ENCODE results near the gene THRAP3.
A peak's percentile ranks its signal among the peaks of the same experiment; 100 is the strongest.

The THRAP3 gene

GRCh38 chr1:36327421-36328087 is 103.3 kb downstream of the THRAP3 start:
- peak; percentile 80 for DNase-seq (ENCODE audit: low read depth)

- no peak for DNase-seq (ENCODE audit: low read depth)
These were observed 103.8 kb downstream of the THRAP3 start for GRCh38 chr1:36328088-36328480.

GRCh38 chr1:36328713-36329112 is 104.5 kb downstream of the THRAP3 start:
- DNase-seq (ENCODE audit: low read depth): peak; percentile 22

- no peak for DNase-seq (ENCODE audit: low read depth)
These were observed 105.6 kb downstream of the THRAP3 start for GRCh38 chr1:36329817-36330216.

GRCh38 chr1:36330940-36331339 is 106.7 kb downstream of the THRAP3 start:
- no peak for DNase-seq (ENCODE audit: low read depth)

- no peak for DNase-seq (ENCODE audit: low read depth)
These were observed 113.6 kb downstream of the THRAP3 start for GRCh38 chr1:36337830-36338229.

- no peak for DNase-seq (ENCODE audit: low read depth)
These were observed 115.0 kb downstream of the THRAP3 start for GRCh38 chr1:36339215-36339614.

GRCh38 chr1:36339615-36340014 is 115.4 kb downstream of the THRAP3 start:
- DNase-seq (ENCODE audit: low read depth): no peak

- no peak for DNase-seq (ENCODE audit: low read depth)
These were observed 117.5 kb downstream of the THRAP3 start for GRCh38 chr1:36341626-36342320.

GRCh38 chr1:36342426-36343185 is 118.4 kb downstream of the THRAP3 start:
- DNase-seq (ENCODE audit: low read depth): peak; percentile 90

GRCh38 chr1:36343651-36344394 is 119.6 kb downstream of the THRAP3 start:
- no peak for DNase-seq (ENCODE audit: low read depth)

- no peak for DNase-seq (ENCODE audit: low read depth)
These were observed 120.1 kb downstream of the THRAP3 start for GRCh38 chr1:36344395-36344680.

- DNase-seq (ENCODE audit: low read depth): no peak
These were observed 121.1 kb downstream of the THRAP3 start for GRCh38 chr1:36345353-36345752.

- no peak for DNase-seq (ENCODE audit: low read depth)
These were observed 122.6 kb downstream of the THRAP3 start for GRCh38 chr1:36346741-36347370.

GRCh38 chr1:36349241-36349671 is 125.0 kb downstream of the THRAP3 start:
- DNase-seq (ENCODE audit: low read depth): peak; percentile 58

- peak; percentile 61 for DNase-seq (ENCODE audit: low read depth)
These were observed 125.6 kb downstream of the THRAP3 start for GRCh38 chr1:36349839-36350238.

GRCh38 chr1:36350659-36351226 is 126.5 kb downstream of the THRAP3 start:
- peak; percentile 95 for DNase-seq (ENCODE audit: low read depth)

- peak; percentile 96 for DNase-seq (ENCODE audit: low read depth)
These were observed 127.2 kb downstream of the THRAP3 start for GRCh38 chr1:36351227-36351977.

- DNase-seq (ENCODE audit: low read depth): peak; percentile 94
These were observed 128.1 kb downstream of the THRAP3 start for GRCh38 chr1:36352125-36352909.

Data from EH (cell line).